ENCODE measurements around the gene ZNF555. TPM values are rescaled to one million over a fixed set of nuclear protein-coding genes. Genes with fewer than 3 reads are reported as not detected.

Gene ZNF555
- total and polyA plus RNA-seq, 10 of the 15 experiments (the other 5 are each of a cell fraction or from before 2014, with no cell fraction given) = 0.58 to 1.9 (median 1.2) TPM

DNA sequence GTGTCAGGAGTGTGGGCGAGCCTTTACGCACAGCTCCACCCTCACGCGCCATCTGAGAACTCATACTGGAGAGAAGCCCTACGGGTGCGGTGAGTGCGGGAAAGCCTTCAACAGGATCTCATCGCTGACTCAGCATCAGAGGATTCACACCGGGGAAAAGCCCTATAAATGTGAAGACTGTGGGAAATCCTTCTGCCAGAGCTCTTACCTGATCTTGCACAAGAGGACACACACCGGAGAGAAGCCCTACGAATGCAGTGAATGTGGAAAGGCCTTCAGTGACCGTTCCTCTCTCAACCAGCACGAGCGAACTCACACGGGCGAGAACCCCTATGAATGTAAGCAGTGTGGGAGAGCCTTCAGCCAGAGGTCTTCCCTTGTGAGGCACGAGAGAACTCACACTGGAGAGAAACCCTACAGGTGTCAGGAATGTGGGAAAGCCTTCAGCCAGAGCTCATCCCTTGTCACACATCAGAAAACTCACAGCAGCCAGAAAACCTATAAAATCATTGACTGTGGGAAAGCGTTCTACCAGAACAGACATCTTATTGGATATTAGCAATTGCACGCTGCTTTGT is 6.9 kb upstream of the ZNF555 start:
- in situ Hi-C loops (cut with MboI) (no loop called here), intact Hi-C loops (cut with micrococcal nuclease; ENCODE audit: unreplicated experiment) (no loop called here)
- Histone ChIP-seq H3K27ac (ENCODE audit: control insufficient read depth, insufficient read depth) (no peak overlapping the region), H2AFZ (ENCODE audit: control insufficient read depth, low read depth, low read length) (no peak overlapping the region), H3K4me2 (ENCODE audit: control insufficient read depth, insufficient read depth) (no peak overlapping the region), H3K4me1 (ENCODE audit: control insufficient read depth, insufficient read depth, low read length) (no peaks in the 10 kb centered on the region), H3K4me3 (no peak overlapping the region), H3K9ac (ENCODE audit: control insufficient read depth, insufficient read depth, low read length) (no peak overlapping the region), H3K9me3 (replicated peaks; ENCODE audit: control insufficient read depth, insufficient read depth, low read length) (peaks cover 27% of the 10 kb centered on the region), H4K20me1 (ENCODE audit: control insufficient read depth, insufficient read depth) (no peaks in the 10 kb centered on the region), H3K27me3 (replicated peaks in 1 of 2; ENCODE audit: control insufficient read depth in 2 of 2, insufficient read depth in 2 of 2, low read length in 1 of 2) (no peaks in the 10 kb centered on the region), H3K36me3 (ENCODE audit: control insufficient read depth in 2 of 2, insufficient read depth in 2 of 2, low read length in 1 of 2) (no peaks in the 10 kb centered on the region), H3K79me2 (ENCODE audit: control insufficient read depth, insufficient read depth, low read length) (no peaks in the 10 kb centered on the region)
- FAIRE-seq (no peak), ATAC-seq (no peak), DNase-seq (ENCODE audit: low read depth, low spot score) (no peak)
- RAD21 ChIA-PET (ENCODE audit: unreplicated experiment) = no interaction called here
- WGBS (ENCODE audit: insufficient coverage, insufficient replicate concordance, low lambda C conversion rate, missing lambda C conversion rate) = 81% methylated on average over 19 of the region's 19 CpGs
- SMC1A ChIA-PET (ENCODE audit: uncharacterized antibody, unreplicated experiment) = no interaction called here
- POLR2A ChIA-PET = no interaction called here
- TF ChIP-seq ZNF274 (IDR thresholded peaks at IDR 0.05; ENCODE audit: insufficient read depth, insufficient read length) (peak; percentile 98), YBX1 (IDR thresholded peaks at IDR 0.05) (no peak), IRF5 (IDR thresholded peaks at IDR 0.05; ENCODE audit: borderline replicate concordance) (no peak), CBX5 (IDR thresholded peaks at IDR 0.05; ENCODE audit: low read depth) (peak; percentile 89), TCF12 (IDR thresholded peaks at IDR 0.05; ENCODE audit: low read depth, low read length) (no peak), EP300 (IDR thresholded peaks at IDR 0.05; ENCODE audit: borderline replicate concordance in 1 of 2, control insufficient read depth in 1 of 2, low read depth in 2 of 2, low read length in 2 of 2) (no peak), KLF5 (IDR thresholded peaks at IDR 0.05; ENCODE audit: partially characterized antibody) (peak; percentile 60)
- BruUV-seq (replicated peaks) = TSS peak; percentile 66
- CTCF ChIA-PET = no interaction called here
